Endothelial cell of umbilical vein (primary cell): ENCODE data around the gene RAD51B. TPM values are rescaled to one million over a fixed set of nuclear protein-coding genes. Genes with fewer than 3 reads are reported as not detected.
A peak's percentile ranks its signal among the peaks of the same experiment; 100 is the strongest.

Experiments used
- BruUV-seq: library from RNA; stranded (reverse); fragments of 400-500 nt; replicated peaks from 2 replicates; lab custom pipeline; 2021; lab: Mats Ljungman, UMichigan
- CTCF ChIA-PET: fragments of 300-600, 350-600 bp; sonication (Branson Sonifier 250); formaldehyde crosslinking; loops from one replicate; lab custom pipeline; 2021; ENCODE audit warnings: antibody characterized with exemption, inconsistent platforms; lab: Charles Lee
- POLR2A ChIA-PET: fragments of 300-600, 350-600 bp; sonication (Branson Sonifier 250); formaldehyde crosslinking; loops from one replicate; lab custom pipeline; 2021; ENCODE audit warnings: antibody characterized with exemption, inconsistent platforms; lab: Charles Lee
- DNase-seq: peaks from one replicate; pipeline ENCODE4 v3.0.0-alpha.2; 2011; ENCODE audit warnings: low read depth, low spot score
- FAIRE-seq: peaks from 2 replicates; lab custom pipeline; 2011; peaks lifted over from hg19 to GRCh38; lab: Jason Lieb, UNC
- H2AFZ ChIP-seq: 2 replicates; pipeline ENCODE4 v1.6.0; 2012; ENCODE audit warnings: low read depth, low read length, control low read depth, inconsistent platforms
- H3K27ac ChIP-seq: 2 replicates; pipeline ENCODE4 v1.5.1; 2011; ENCODE audit warnings: low read depth, mild to moderate bottlenecking, control low read depth, low read length, moderate library complexity; ENCODE audit not compliant: insufficient read depth
- H3K27me3 ChIP-seq, 2 experiments: 2 replicates each; pipeline versions ENCODE4 v1.6.0 to v1.6.1; 2011; ENCODE audit warnings: low read length in 2 of 2, mixed read lengths in 1 of 2; ENCODE audit not compliant: control insufficient read depth in 2 of 2, insufficient read depth in 2 of 2
- H3K36me3 ChIP-seq, 2 experiments: 2 replicates in 1 of 2; 3 replicates in 1 of 2; pipeline ENCODE4 v1.5.1; 2011; ENCODE audit warnings: low read length in 2 of 2, mild to moderate bottlenecking in 1 of 2, moderate library complexity in 1 of 2; ENCODE audit not compliant: control insufficient read depth in 2 of 2, insufficient read depth in 2 of 2; ENCODE audit errors: extremely low read depth in 1 of 2
- H3K4me1 ChIP-seq: 3 replicates; pipeline ENCODE4 v1.5.1; 2011; ENCODE audit warnings: mild to moderate bottlenecking, low read length; ENCODE audit not compliant: control insufficient read depth, insufficient read depth; ENCODE audit errors: extremely low read depth
- H3K4me2 ChIP-seq: 2 replicates; pipeline ENCODE4 v1.6.1; 2011; ENCODE audit warnings: low read length, control low read depth, mixed read lengths; ENCODE audit not compliant: insufficient read depth
- H3K4me3 ChIP-seq, 3 experiments: fragments of 200-600 bp in 1 of 3; sonication (generic), shearing (Covaris generic) in 1 of 3; replicated peaks in 1 of 3; 2 replicates each; pipeline ENCODE4 v1.5.1; 2011 to 2016; ENCODE audit warnings: control low read depth in 3 of 3, low read length in 3 of 3, mild to moderate bottlenecking in 2 of 3, inconsistent platforms in 1 of 3, low read depth in 1 of 3, moderate library complexity in 1 of 3; ENCODE audit not compliant: insufficient read depth in 1 of 3
- H3K79me2 ChIP-seq: 2 replicates; pipeline ENCODE4 v1.6.0; 2012; ENCODE audit warnings: low read length, inconsistent platforms; ENCODE audit not compliant: control insufficient read depth, insufficient read depth
- H3K9ac ChIP-seq: replicated peaks from 2 replicates; pipeline ENCODE3; 2011; ENCODE audit warnings: low read length, control low read depth; ENCODE audit not compliant: insufficient read depth; ENCODE audit errors: extremely low read depth
- H3K9me1 ChIP-seq: replicated peaks from 3 replicates; pipeline ENCODE4 v1.6.0; 2011; ENCODE audit warnings: mild to moderate bottlenecking, low read length; ENCODE audit not compliant: control insufficient read depth, insufficient read depth; ENCODE audit errors: extremely low read depth
- H3K9me3 ChIP-seq: replicated peaks from 2 replicates; pipeline ENCODE4 v1.5.1; 2012; ENCODE audit warnings: low read length, inconsistent platforms; ENCODE audit not compliant: control insufficient read depth, insufficient read depth
- H4K20me1 ChIP-seq: replicated peaks from 2 replicates; pipeline ENCODE3; 2011; ENCODE audit warnings: mild to moderate bottlenecking, low read length; ENCODE audit not compliant: control insufficient read depth, insufficient read depth; ENCODE audit errors: extremely low read depth
- CTCF ChIP-seq, 2 donors: IDR thresholded peaks; 1 replicate in 1 of 2; 2 replicates in 1 of 2; pipeline ENCODE4 v1.5.1; 2011; ENCODE audit warnings: low read length in 2 of 2, mild to moderate bottlenecking in 2 of 2, moderate library complexity in 2 of 2, control low read depth in 1 of 2, inconsistent platforms in 1 of 2, low read depth in 1 of 2; ENCODE audit not compliant: insufficient read depth in 1 of 2; ENCODE audit errors: extremely low read depth in 1 of 2
- EZH2 ChIP-seq: IDR thresholded peaks from 2 replicates; pipeline ENCODE4 v1.6.1; 2012; ENCODE audit warnings: borderline replicate concordance, low read depth, mild to moderate bottlenecking, moderate library complexity, low read length, inconsistent platforms; ENCODE audit not compliant: severe bottlenecking
- FOS ChIP-seq: IDR thresholded peaks from 2 replicates; pipeline ENCODE4 v1.6.1; 2011; ENCODE audit warnings: mild to moderate bottlenecking, low read length, moderate library complexity, borderline replicate concordance; ENCODE audit not compliant: insufficient read depth
- GATA2 ChIP-seq: IDR thresholded peaks from 2 replicates; pipeline ENCODE4 v1.7.0; 2011; ENCODE audit warnings: low read depth, mild to moderate bottlenecking, moderate library complexity, mixed read lengths, low read length; ENCODE audit not compliant: insufficient read length, insufficient read depth
- JUN ChIP-seq: IDR thresholded peaks from 2 replicates; pipeline ENCODE4 v1.6.1; 2011; ENCODE audit warnings: borderline replicate concordance, low read depth; ENCODE audit not compliant: insufficient read length, insufficient read depth
- MAX ChIP-seq: IDR thresholded peaks from 2 replicates; pipeline ENCODE4 v1.6.1; 2011; ENCODE audit not compliant: insufficient read depth, insufficient read length
- MYC ChIP-seq: IDR thresholded peaks from one replicate; pipeline ENCODE4 v1.6.1; 2011; ENCODE audit warnings: mild to moderate bottlenecking, low read depth, low read length
- POLR2A ChIP-seq: IDR thresholded peaks from 2 replicates; pipeline ENCODE4 v1.6.1; 2012; ENCODE audit warnings: low read depth, mild to moderate bottlenecking, control low read depth, low read length
- POLR2AphosphoS5 ChIP-seq: IDR thresholded peaks from 2 replicates; pipeline ENCODE4 v1.6.1; 2012; ENCODE audit warnings: low read depth, mild to moderate bottlenecking, control low read depth, low read length, moderate library complexity; ENCODE audit not compliant: insufficient read depth
- dilution Hi-C: fragments of 300-500 bp; cut with MboI; formaldehyde crosslinking; loops from one replicate; pipeline ENCODE4 v1.15.0; 2019; ENCODE audit warnings: low sequenced_read_pairs; ENCODE audit not compliant: extremely low pct_ligation_motif_present
- intact Hi-C: fragments of 100-400 bp; cut with micrococcal nuclease; formaldehyde crosslinking; loops from one replicate; pipeline ENCODE4 v1.10.0; 2022
- polyA plus RNA-seq, 4 experiments: library from polyadenylated mRNA; depleted of rRNA in 3 of 4; stranded (reverse) in 3 of 4; unstranded in 1 of 4; fragments of >200 nt; gene quantifications; 2 replicates each; pipeline versions ENCODE4 v1.2.1 to v1.2.3, GENCODE V29; 2011 to 2012; ENCODE audit warnings: missing spikeins in 1 of 4
- total RNA-seq: library from RNA; stranded (reverse); gene quantifications from 2 replicates; pipeline ENCODE4 v1.2.3, GENCODE V29; 2021

Gene RAD51B
- total and polyA plus RNA-seq, 2 donors (not counting 3 experiments of a cell fraction or from before 2014, with no cell fraction given) = 3.9 to 19.0 TPM

GRCh38 chr14:68293404-68293803 is 473.8 kb downstream of the RAD51B start:
- FAIRE-seq (peak; percentile 66), DNase-seq (peak; percentile 21)
- ChIA-PET CTCF (no interaction called here), POLR2A (no interaction called here)
- Histone ChIP-seq H3K36me3 (no peaks in the 10 kb centered on the region), H3K27ac (no peak overlapping the region), H2AFZ (peak overlapping the region; percentile 21), H3K4me2 (peak overlapping the region; percentile 58), H3K4me1 (peaks cover 15% of the 10 kb centered on the region), H3K27me3 (no peaks in the 10 kb centered on the region), H4K20me1 (no peaks in the 10 kb centered on the region), H3K9ac (no peak overlapping the region), H3K4me3 (no peak overlapping the region), H3K79me2 (no peaks in the 10 kb centered on the region), H3K9me1 (no peaks in the 10 kb centered on the region), H3K9me3 (no peaks in the 10 kb centered on the region)
- BruUV-seq = no TSS peak
- dilution Hi-C loops (no loop called here), intact Hi-C loops (no loop called here)
- no peak for TF ChIP-seq EZH2
- peak; percentile 29 for TF ChIP-seq GATA2

- Histone ChIP-seq H3K9me1 (no peaks in the 10 kb centered on the region), H3K4me2 (no peak overlapping the region), H3K9ac (no peak overlapping the region), H3K27me3 (no peaks in the 10 kb centered on the region), H3K4me1 (peaks cover 15% of the 10 kb centered on the region), H3K27ac (no peak overlapping the region), H4K20me1 (no peaks in the 10 kb centered on the region), H3K79me2 (no peaks in the 10 kb centered on the region), H3K9me3 (no peaks in the 10 kb centered on the region), H2AFZ (no peak overlapping the region), H3K36me3 (no peaks in the 10 kb centered on the region), H3K4me3 (no peak overlapping the region)
- TF ChIP-seq MAX (no peak), POLR2A (no peak), FOS (no peak), CTCF (IDR thresholded peaks at IDR 0.05; ENCODE audit: extremely low read depth in 1 of 2, insufficient read depth in 1 of 2, low read depth in 1 of 2, low read length in 2 of 2) (no peak), EZH2 (no peak), GATA2 (no peak), POLR2AphosphoS5 (no peak), JUN (no peak), MYC (no peak)
- no peak for FAIRE-seq
- intact Hi-C loops = no loop called here
- no TSS peak for BruUV-seq
- no peak for DNase-seq
- dilution Hi-C loops = no loop called here
- ChIA-PET POLR2A (no interaction called here), CTCF (no interaction called here)
These were observed 475.8 kb downstream of the RAD51B start for GRCh38 chr14:68295316-68295816.
